ENCODE measurements around the gene DENND1C.
A peak's percentile ranks its signal among the peaks of the same experiment; 100 is the strongest.

Gene DENND1C

GRCh38 chr19:6427131-6427530 is 54.5 kb downstream of the DENND1C start:
- DNase-seq (ENCODE audit: low read depth) = no peak
- no peak overlapping the region for H3K4me3 ChIP-seq (ENCODE audit: low read depth, low read length)
- TF ChIP-seq CTCF (conservative IDR thresholded peaks at IDR 0.05; ENCODE audit: low read depth, low read length) = no peak

DNA sequence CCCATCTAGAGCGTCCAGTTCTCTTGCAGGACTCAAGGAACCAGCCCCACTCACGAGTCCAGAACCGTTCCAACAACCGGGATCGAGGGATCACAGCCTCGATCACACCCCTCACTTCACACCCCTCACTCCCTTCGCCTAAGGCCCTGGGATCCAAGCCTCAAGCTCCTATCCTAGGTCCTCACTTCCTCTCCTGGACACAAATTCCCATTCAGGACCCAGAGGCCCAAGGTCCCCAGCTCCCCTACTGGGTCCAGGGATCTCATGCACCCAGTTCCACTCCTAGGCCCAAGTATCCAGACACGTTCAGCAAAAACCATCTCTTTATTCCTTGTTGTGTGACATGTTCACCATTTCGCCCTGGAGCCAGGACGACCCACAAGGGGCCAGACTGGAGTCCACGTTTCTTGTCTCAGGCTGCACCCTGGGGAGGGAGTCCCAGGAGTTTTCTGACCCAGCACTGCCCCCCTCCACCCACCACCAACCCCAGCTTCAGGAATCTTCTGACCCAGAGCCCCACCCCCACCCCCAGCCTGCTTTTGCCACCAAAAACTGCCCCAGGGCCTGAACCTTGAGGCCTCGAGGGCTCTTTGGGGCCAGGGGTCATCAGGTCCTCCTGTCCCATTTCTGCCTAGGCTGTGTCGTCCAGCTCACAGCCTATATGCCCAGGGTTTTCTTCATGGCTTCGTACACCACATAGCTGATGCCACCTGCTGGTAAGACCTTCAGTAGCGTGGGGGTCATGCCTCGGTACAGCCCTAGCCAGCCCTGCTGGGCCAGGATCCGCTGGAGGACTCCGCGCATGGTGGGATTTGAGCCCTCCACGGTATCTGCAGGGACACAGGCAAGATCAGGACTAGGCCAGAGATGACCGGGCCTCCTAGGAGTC is 55.6 kb downstream of the DENND1C start:
- TF ChIP-seq CTCF (conservative IDR thresholded peaks at IDR 0.05; ENCODE audit: low read depth, low read length) = no peak
- peak overlapping the region; percentile 11 for H3K4me3 ChIP-seq (ENCODE audit: low read depth, low read length)
- DNase-seq (ENCODE audit: low read depth) = no peak

DNA sequence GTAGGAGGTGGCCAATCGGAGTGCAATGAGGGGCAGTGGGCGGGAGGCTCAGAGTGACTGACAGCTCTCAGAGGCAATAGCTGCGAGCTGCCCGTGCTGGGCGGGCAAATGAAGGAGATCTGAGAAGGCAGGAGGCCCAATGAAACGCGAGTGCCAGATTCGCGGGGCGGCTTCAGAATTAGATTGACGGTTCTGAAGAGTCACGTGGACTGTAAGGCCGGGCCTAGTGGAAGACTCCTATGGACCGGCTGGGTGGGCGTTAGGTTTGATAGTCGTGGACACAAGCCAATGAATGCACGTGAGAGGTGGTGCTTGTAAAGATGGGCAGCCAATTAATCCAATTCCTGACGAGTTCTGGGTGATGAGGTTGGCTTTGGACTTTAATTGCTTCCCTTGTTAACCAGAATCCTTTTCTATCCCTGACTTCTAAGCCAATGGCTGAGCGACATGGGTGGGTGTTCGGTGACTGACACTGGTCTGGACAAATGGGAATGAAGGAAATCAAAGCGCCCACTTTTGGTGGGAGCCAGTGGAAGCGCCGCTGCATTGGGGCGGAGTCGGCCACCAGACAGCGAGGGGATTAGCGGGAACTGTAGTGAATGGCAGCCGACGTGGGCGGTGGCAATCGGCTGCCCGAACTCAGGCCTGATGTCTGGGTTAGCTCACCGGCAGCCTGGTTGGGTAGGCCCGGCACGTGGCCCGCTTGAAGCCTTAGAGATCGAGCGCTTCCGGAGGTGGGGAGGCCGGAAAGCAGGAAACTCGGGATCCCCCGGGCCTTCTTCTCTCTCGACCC is 56.5 kb downstream of the DENND1C start:
- peak overlapping the region; percentile 11 for H3K4me3 ChIP-seq (ENCODE audit: low read depth, low read length)
- TF ChIP-seq CTCF (conservative IDR thresholded peaks at IDR 0.05; ENCODE audit: low read depth, low read length) = no peak
- DNase-seq (ENCODE audit: low read depth) = peak; percentile 100

DNA sequence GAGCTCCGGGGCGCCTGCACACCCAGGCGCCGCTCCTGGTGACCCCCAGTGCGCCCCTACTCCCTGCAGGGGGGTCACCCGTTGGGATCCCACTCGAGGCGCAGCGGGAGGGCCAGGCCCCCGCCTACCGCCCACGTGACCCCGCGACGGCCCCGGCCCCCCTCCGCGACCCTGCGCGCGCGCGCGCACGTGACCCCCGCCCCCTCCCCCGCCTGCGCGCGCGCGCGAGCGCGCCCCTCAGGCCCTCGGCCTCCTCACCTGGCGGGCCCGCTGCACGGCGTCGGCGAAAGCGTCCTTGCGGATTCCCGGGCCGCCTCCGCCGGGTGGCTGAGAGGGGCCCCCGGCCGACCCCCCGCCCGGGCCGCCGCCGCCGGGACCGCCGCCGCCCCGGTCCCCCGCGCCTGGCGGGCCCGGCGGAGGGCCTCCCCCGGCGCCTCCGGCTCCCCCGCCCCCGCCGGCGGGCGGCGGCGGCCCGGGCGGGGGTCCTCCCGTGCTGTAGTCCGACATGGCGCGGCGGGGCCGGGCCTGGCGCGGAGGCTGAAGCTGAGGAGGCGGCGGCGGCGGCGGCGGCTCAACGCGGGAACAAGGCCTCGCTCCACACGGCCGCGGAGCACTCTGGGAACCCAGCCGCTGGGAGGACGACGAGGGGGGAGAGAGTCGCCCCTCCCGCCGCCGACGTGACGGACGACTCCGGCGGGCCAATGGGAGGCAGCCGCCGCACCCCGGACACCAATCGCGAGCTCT is 57.2 kb downstream of the DENND1C start, which contains the start of gene KHSRP:
KHSRP (minus strand) TSS at position 617 of the 744 bp plus-strand sequence; CDS start at position 507, 110 bp downstream.
- DNase-seq (ENCODE audit: low read depth) = no peak
- TF ChIP-seq CTCF (conservative IDR thresholded peaks at IDR 0.05; ENCODE audit: low read depth, low read length) = no peak
- H3K4me3 ChIP-seq (ENCODE audit: low read depth, low read length) = peak within 1 kb of the TSS; percentile 85

GRCh38 chr19:6423499-6424194 is 57.9 kb downstream of the DENND1C start:
- no peak for TF ChIP-seq CTCF (conservative IDR thresholded peaks at IDR 0.05; ENCODE audit: low read depth, low read length)
- H3K4me3 ChIP-seq (ENCODE audit: low read depth, low read length) = peak overlapping the region; percentile 85
- DNase-seq (ENCODE audit: low read depth) = peak; percentile 66
